Activated CD4-positive, alpha-beta T cell treated with anti-CD3 and anti-CD28 coated beads, Interleukin-2, amount 10 ng/mL, durations not matched to agents 7 days and 5 days (primary cell): ENCODE measurements around the gene C1QL3. TPM values are rescaled to one million over a fixed set of nuclear protein-coding genes. Genes with fewer than 3 reads are reported as not detected.

Experiments
- CTCF ChIA-PET: fragments of 350-600 bp; sonication (Branson Sonifier 250); formaldehyde crosslinking; loops from one replicate; lab custom pipeline; 2021; ENCODE audit warnings: antibody characterized with exemption; lab: Charles Lee
- POLR2A ChIA-PET: fragments of 350-600 bp; sonication (Branson Sonifier 250); formaldehyde crosslinking; loops from one replicate; lab custom pipeline; 2021; ENCODE audit warnings: antibody characterized with exemption; lab: Charles Lee
- DNase-seq: peaks from one replicate; pipeline ENCODE4 v3.0.0-alpha.2; 2020
- H3K27ac Mint-ChIP-seq: one replicate; pipeline ENCODE4 v1.8.0; 2021; ENCODE audit warnings: mild to moderate bottlenecking, moderate library complexity, mixed read lengths
- H3K27me3 Mint-ChIP-seq: one replicate; pipeline ENCODE4 v1.8.0; 2021; ENCODE audit warnings: mixed read lengths
- H3K36me3 Mint-ChIP-seq: one replicate; pipeline ENCODE4 v1.8.0; 2021; ENCODE audit warnings: low read depth, mixed read lengths
- H3K4me1 Mint-ChIP-seq: one replicate; pipeline ENCODE4 v1.8.0; 2021; ENCODE audit warnings: mixed read lengths
- H3K4me3 Mint-ChIP-seq: one replicate; pipeline ENCODE4 v1.8.0; 2021; ENCODE audit warnings: mild to moderate bottlenecking, moderate library complexity, mixed read lengths
- H3K9me3 Mint-ChIP-seq: one replicate; pipeline ENCODE4 v1.8.0; 2021; ENCODE audit warnings: mixed read lengths
- total RNA-seq, 2 experiments: library from RNA; stranded (reverse); gene quantifications; one replicate each; pipeline ENCODE4 v1.2.3, GENCODE V29; 2021

The C1QL3 gene
- total RNA-seq: under 1 TPM in 1 of 2 experiments, not detected in 1; 0.12 TPM

DNA sequence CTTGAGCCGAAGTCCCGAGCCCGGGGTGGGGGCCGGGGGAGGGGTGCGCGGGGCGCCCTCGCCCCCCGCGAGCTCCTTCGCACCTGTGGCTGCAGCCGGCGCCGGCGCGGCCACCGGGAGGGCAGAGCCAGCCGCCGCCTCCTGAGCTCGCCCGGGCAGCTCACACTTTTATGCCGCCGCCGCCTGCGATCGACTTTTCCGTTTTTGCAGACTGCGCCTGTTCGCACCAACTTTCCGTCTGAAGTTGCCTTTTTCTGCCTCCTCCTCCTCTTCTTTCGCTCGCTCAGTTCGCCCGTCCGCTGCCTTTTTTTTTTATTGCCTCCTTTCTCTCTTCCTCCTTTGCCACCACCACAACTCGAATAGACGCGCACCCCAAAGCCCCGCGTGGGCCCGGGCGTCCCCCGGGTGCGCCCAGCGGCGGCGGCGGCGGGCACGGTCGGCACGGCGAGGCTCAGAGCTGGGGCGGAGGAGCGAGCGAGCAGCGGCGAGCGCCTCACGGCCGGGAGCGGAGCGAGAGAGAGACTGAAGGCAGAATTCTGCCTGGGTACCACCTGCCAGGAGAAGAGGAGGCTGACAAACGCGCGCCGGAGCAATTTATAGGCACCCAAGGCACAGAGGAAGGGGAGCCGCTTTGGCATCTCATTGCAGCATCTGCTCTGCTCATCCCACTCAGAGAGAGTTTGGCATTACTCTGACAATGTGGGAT, at the start of gene C1QL3:
Gene C1QL3, minus strand, starts transcription at position 569 of the 706 bp plus-strand sequence. CDS start 814 bp downstream, outside the sequence.
- no peak within 1 kb of the TSS for H3K27ac Mint-ChIP-seq
- H3K4me1 Mint-ChIP-seq: peaks cover 11% of the 10 kb centered on the region
- ChIA-PET CTCF (interaction anchor here (0.6 to 1.1 kb wide), 6 partner anchors 10 to 1629 kb away, joined by 3 to 4 read pairs (median 3); no protein-coding TSS in a partner anchor), POLR2A (interaction anchor here (0.6 kb wide), 1 partner anchor 42 kb away, joined by 3 read pairs; no protein-coding TSS in a partner anchor)
- no peaks in the 10 kb centered on the region for H3K9me3 Mint-ChIP-seq
- DNase-seq: peak; percentile 40
- peak within 1 kb of the TSS; percentile 75 for H3K4me3 Mint-ChIP-seq
- peaks cover 4% of the 10 kb centered on the region for H3K36me3 Mint-ChIP-seq
- H3K27me3 Mint-ChIP-seq: peaks cover 36% of the 10 kb centered on the region

DNA sequence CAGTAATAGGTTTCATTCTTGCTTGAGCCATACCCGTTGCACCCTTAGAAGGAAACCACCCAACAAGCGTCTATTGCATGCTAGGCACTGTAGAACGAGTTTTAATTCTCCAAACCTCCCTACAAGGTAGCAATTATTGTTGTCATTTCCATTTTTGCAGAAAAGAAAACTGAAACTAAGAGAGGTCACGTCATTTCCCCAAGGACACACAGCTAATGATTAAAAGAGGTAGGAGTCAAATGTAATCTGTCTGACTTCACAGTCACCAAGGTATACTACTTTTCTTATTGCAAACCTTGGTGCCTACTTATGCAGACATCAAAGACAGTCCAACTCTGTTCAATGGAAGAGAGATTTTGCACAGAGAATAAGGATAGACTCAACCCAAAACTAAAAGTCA, 49.1 kb upstream of the C1QL3 start:
- H3K9me3 Mint-ChIP-seq: peaks cover 2% of the 10 kb centered on the region
- H3K36me3 Mint-ChIP-seq: no peaks in the 10 kb centered on the region
- no peak for DNase-seq
- peaks cover 8% of the 10 kb centered on the region for H3K4me1 Mint-ChIP-seq
- CTCF ChIA-PET: no interaction called here
- POLR2A ChIA-PET: no interaction called here
- no peak overlapping the region for H3K4me3 Mint-ChIP-seq
- peaks cover 9% of the 10 kb centered on the region for H3K27me3 Mint-ChIP-seq
- H3K27ac Mint-ChIP-seq: no peak overlapping the region

DNA sequence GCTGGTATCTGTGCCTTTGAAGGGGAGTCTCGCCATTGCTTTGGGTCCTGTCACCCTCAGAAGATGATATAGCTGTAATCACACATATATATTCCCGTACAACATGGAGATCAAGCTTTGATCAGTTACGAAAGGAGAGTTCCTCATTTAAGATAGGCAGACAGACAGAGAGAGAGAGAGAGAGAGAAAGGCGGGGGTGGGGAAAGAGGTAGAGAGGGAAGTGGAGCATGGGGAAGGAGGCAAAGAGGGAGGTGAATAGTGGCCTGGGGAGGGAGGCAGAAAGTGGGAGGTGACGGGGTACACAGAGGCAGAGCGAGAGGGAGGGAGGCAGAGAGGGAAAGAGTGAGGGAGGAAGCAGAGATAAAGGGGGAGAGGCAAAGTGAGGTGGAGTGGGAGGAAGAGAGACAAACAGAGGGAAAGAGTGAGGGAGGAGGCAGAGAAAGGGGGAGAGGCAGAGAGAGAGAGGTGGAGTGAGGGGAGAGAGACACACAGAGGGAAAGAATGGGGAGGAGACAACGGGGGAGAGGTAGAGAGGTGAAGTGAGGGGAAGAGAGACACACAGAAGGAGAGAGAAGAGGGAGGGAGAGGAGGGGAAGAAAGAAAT, 44.6 kb upstream of the C1QL3 start:
- Mint-ChIP-seq H3K4me1 (peaks cover 8% of the 10 kb centered on the region), H3K27me3 (peaks cover 7% of the 10 kb centered on the region), H3K4me3 (no peak overlapping the region), H3K27ac (no peak overlapping the region), H3K9me3 (no peaks in the 10 kb centered on the region), H3K36me3 (no peaks in the 10 kb centered on the region)
- no peak for DNase-seq
- POLR2A ChIA-PET: no interaction called here
- CTCF ChIA-PET: interaction anchor here (0.5 kb wide), 1 partner anchor 90 kb away, joined by 3 read pairs; no protein-coding TSS in a partner anchor

DNA sequence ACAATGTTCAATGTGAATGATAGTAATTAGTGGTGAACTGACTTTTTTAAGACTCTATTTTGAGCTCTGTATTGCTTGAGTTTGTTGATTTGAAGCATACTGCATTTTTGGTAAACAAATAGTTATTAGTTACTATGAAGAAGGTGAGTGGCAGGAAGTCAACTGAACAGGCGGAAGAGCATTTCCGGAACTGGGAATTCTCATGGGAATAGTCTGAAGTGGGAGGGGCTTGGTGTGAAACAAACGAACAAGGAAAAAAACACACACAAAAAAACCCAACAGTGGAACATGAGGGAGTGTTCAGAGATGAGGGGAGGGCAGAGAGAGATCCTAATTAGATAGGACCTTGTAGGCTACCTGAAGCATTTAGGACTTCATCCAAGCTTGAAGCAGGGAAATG, 43.9 kb upstream of the C1QL3 start:
- POLR2A ChIA-PET: no interaction called here
- Mint-ChIP-seq H3K4me1 (peaks cover 4% of the 10 kb centered on the region), H3K36me3 (no peaks in the 10 kb centered on the region), H3K27ac (no peak overlapping the region), H3K27me3 (peaks cover 5% of the 10 kb centered on the region), H3K9me3 (no peaks in the 10 kb centered on the region), H3K4me3 (no peak overlapping the region)
- DNase-seq: no peak
- CTCF ChIA-PET: no interaction called here

DNA sequence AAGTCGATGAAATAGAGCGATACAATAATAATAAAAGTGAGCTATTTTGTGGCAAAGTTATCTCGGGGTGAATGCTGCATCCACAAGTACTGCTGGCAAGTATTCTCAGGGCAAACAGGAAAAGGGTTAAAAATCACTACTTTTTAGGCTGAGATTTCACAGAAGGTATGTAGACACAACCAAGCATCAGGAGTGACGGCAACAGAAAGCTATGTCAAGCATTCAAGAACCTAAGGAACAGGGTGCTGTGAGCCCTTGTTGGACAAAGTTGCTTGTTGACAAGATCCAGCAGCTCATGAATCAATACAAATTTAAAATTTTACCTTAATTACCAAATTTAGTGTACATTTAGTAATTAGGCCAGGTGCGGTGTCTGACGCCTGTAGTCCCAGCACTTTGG, 41.2 kb upstream of the C1QL3 start:
- H3K4me3 Mint-ChIP-seq: no peak overlapping the region
- CTCF ChIA-PET: no interaction called here
- POLR2A ChIA-PET: no interaction called here
- H3K36me3 Mint-ChIP-seq: no peaks in the 10 kb centered on the region
- no peaks in the 10 kb centered on the region for H3K9me3 Mint-ChIP-seq
- H3K4me1 Mint-ChIP-seq: peaks cover 3% of the 10 kb centered on the region
- DNase-seq: no peak
- peaks cover 19% of the 10 kb centered on the region for H3K27me3 Mint-ChIP-seq
- H3K27ac Mint-ChIP-seq: no peak overlapping the region

DNA sequence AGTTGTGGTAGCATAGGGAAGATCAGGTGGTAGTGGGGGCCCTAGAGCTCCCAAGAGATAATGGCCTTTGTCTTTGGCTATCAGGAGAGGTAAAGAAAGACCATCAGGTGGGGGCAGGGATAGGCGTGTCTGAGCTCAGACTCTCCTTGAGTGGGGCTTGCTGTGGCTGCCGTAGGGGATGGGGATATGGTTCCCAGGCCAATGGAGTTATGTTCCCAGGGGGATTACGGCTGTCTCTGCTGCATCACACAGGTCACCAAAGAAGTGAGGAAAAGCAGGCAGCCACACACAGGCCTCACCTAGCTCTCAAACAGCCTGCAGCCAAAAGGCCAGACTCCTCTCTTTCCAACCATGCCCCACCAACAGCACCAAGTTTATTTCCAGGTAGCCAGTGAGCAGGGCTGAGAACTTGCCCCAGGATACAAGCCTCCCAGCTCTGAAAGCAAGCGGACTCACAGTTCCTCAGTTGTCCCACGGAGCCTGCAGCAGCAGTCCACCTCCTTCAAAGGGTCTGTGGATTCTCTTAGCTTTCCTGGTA, 37.6 kb upstream of the C1QL3 start:
- ChIA-PET CTCF (interaction anchor here (1.5 kb wide), 1 partner anchor 10 kb away, joined by 3 read pairs; no protein-coding TSS in a partner anchor), POLR2A (interaction anchor here (0.6 kb wide), 1 partner anchor 585 kb away, joined by 3 read pairs; no protein-coding TSS in a partner anchor)
- Mint-ChIP-seq H3K4me3 (no peak overlapping the region), H3K27ac (no peak overlapping the region), H3K4me1 (no peaks in the 10 kb centered on the region), H3K27me3 (peaks cover 22% of the 10 kb centered on the region), H3K36me3 (no peaks in the 10 kb centered on the region), H3K9me3 (no peaks in the 10 kb centered on the region)
- no peak for DNase-seq

DNA sequence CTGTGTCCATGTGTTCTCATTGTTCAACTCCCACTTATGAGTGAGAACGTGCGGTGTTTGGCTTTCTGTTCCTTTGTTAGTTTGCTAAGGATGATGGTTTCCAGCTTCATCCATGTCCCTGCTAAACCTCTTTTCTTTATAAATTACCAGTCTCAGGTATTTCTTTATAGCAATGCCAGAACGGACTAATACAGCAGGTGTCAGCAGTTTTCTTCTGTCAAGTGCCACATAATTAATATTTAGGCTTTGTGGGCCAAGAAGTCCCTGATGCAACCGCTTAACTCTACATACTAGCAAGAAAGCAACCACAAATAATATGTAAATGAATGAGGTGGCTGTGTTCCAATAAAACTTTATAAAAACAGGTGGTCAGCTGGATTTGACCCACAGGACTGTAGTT, 26.3 kb upstream of the C1QL3 start:
- H3K4me1 Mint-ChIP-seq: peaks cover 2% of the 10 kb centered on the region
- no peak overlapping the region for H3K27ac Mint-ChIP-seq
- H3K9me3 Mint-ChIP-seq: no peaks in the 10 kb centered on the region
- no peak for DNase-seq
- POLR2A ChIA-PET: no interaction called here
- H3K36me3 Mint-ChIP-seq: no peaks in the 10 kb centered on the region
- H3K4me3 Mint-ChIP-seq: no peak overlapping the region
- H3K27me3 Mint-ChIP-seq: peaks cover 10% of the 10 kb centered on the region
- CTCF ChIA-PET: no interaction called here

DNA sequence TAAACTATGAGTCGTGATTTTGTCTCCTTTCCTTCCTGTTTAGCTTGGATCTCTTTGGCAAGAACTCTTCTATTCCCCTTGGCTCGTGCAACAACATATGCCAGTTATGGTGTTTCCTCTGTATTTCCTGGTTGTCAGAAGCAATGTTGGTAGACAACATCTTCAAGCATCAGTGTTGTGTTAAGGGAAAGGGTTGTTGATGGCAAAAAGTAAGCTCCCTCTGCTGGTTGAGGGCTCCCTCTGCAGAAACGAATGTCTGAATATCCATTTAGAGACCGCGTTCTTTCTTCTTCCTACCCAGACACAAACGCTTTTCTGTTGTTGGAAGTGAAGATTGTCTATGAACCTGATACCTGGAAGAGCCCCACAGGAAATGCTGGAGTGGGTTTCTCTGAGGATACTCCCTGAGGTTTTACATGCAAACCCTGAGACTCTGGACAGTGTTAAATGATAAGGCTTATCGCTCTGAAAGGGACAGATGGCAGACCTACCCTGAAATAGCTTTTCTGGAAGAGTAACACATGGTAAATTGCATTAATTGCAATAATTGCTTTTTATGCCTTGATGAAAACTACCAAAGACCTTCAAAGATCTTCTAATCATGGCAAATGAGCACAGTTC, 23.5 kb upstream of the C1QL3 start:
- Mint-ChIP-seq H3K4me3 (no peak overlapping the region), H3K9me3 (no peaks in the 10 kb centered on the region), H3K27ac (no peak overlapping the region), H3K27me3 (peaks cover 14% of the 10 kb centered on the region), H3K36me3 (no peaks in the 10 kb centered on the region), H3K4me1 (peaks cover 2% of the 10 kb centered on the region)
- peak; percentile 15 for DNase-seq
- POLR2A ChIA-PET: no interaction called here
- CTCF ChIA-PET: interaction anchor here (1.1 kb wide), 1 partner anchor 643 kb away, joined by 3 read pairs; no protein-coding TSS in a partner anchor

DNA sequence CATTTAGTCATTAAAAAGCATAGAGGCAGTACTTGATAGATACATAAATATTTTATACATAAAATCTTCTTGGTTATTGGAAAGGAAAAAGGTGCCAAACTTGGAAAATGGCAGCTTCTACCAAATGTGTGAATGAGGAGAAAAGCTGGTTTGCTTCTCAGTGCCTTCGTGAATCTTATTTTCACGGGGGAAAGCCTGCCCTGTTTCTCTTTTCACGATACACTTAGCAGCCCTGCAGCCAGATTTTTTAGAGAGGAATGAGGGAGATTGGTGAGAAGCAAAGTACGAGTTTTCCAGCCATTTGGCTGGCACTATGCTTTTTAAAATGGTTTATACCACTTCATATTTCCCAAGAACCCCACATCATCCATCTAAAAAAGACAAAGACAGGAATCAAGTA, 22.9 kb upstream of the C1QL3 start:
- no peaks in the 10 kb centered on the region for H3K9me3 Mint-ChIP-seq
- H3K4me1 Mint-ChIP-seq: peaks cover 2% of the 10 kb centered on the region
- CTCF ChIA-PET: interaction anchor here (0.6 to 1.1 kb wide), 2 partner anchors 432 to 642 kb away, joined by 3 read pairs; no protein-coding TSS in a partner anchor
- no peak for DNase-seq
- H3K27ac Mint-ChIP-seq: no peak overlapping the region
- H3K36me3 Mint-ChIP-seq: no peaks in the 10 kb centered on the region
- POLR2A ChIA-PET: no interaction called here
- H3K27me3 Mint-ChIP-seq: peaks cover 15% of the 10 kb centered on the region
- H3K4me3 Mint-ChIP-seq: no peak overlapping the region

DNA sequence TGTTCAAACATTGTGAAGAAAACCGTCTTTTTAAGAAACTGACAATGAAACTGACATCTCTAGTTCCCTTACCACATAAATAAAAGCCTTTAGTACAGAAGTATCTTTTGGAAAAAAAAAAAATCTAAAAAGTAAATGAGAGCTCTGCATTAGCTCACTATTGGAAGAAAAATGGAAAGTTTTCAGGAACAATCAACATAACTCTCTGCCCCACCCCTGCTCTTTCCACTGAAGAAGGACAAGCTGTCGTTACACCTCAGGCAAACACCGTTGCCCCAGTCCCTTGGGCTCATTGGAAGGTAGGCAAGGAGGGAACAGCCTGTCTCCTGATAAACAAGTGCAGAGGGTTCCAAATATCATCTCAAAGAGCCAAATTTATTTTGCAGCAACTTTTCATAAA, 22.4 kb upstream of the C1QL3 start:
- no peaks in the 10 kb centered on the region for H3K9me3 Mint-ChIP-seq
- CTCF ChIA-PET: interaction anchor here (0.6 to 1.1 kb wide), 2 partner anchors 431 to 641 kb away, joined by 3 read pairs; no protein-coding TSS in a partner anchor
- no peaks in the 10 kb centered on the region for H3K36me3 Mint-ChIP-seq
- DNase-seq: no peak
- peaks cover 15% of the 10 kb centered on the region for H3K27me3 Mint-ChIP-seq
- peaks cover 2% of the 10 kb centered on the region for H3K4me1 Mint-ChIP-seq
- H3K4me3 Mint-ChIP-seq: no peak overlapping the region
- H3K27ac Mint-ChIP-seq: no peak overlapping the region
- POLR2A ChIA-PET: no interaction called here

DNA sequence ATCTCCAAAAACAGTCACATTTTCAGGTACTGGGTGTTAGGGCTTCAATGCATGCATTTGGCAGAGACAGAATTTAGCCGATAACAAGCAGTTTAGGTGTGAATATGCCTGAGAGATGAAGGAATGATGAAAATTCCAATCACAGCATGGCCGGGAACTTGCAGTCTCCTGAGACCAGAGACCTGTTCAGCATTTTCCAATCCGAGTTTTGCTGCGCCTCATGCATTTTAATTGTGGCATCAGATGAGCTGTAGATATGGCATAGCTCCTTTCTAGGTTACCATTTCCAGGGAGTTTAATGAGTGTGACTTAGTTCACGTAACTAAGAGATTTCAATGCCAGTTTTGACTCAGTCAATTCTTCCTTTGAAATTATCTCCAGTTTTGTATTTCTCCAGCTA, 14.5 kb upstream of the C1QL3 start:
- H3K27me3 Mint-ChIP-seq: peaks cover 4% of the 10 kb centered on the region
- ChIA-PET POLR2A (no interaction called here), CTCF (no interaction called here)
- H3K4me3 Mint-ChIP-seq: no peak overlapping the region
- DNase-seq: no peak
- no peaks in the 10 kb centered on the region for H3K36me3 Mint-ChIP-seq
- no peaks in the 10 kb centered on the region for H3K9me3 Mint-ChIP-seq
- H3K4me1 Mint-ChIP-seq: no peaks in the 10 kb centered on the region
- no peak overlapping the region for H3K27ac Mint-ChIP-seq

DNA sequence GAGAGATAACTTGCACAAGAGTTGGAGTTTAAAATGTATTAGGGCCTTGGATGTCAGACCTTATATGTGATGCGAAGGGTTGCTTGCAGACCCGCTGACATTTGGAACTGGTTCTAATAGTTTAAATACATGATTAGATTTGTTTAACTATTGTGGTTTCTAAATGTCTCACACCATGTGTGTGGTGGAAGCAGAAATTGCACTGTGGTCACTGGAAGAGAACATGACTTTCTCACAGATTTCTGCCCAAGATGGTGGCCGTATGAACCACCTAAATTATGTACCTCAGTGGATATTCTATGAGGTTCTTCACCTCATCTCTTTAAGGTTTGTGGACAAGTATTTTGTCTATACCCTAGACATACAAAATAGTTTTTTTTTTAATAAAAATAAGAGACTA, 8.2 kb upstream of the C1QL3 start:
- H3K4me1 Mint-ChIP-seq: no peaks in the 10 kb centered on the region
- no peak for DNase-seq
- no peak overlapping the region for H3K27ac Mint-ChIP-seq
- no peaks in the 10 kb centered on the region for H3K9me3 Mint-ChIP-seq
- no peak overlapping the region for H3K4me3 Mint-ChIP-seq
- peaks cover 5% of the 10 kb centered on the region for H3K27me3 Mint-ChIP-seq
- no peaks in the 10 kb centered on the region for H3K36me3 Mint-ChIP-seq
- CTCF ChIA-PET: no interaction called here
- POLR2A ChIA-PET: no interaction called here
